Neuron (in vitro differentiated cells): ENCODE results near the gene CD8B2.
"Not testable (repeated sequence)": the region's sequence is repeated elsewhere in the genome, so short reads cannot be mapped to it uniquely, and the experiment has no call there.

Experiments used
- H2AFZ ChIP-seq: one replicate; pipeline ENCODE4 v1.6.1; 2013; ENCODE audit warnings: low read depth, mild to moderate bottlenecking, inconsistent platforms, low read length, moderate library complexity
- H3K27me3 ChIP-seq: one replicate; pipeline ENCODE4 v1.6.1; 2013; ENCODE audit warnings: low read length; ENCODE audit not compliant: insufficient read depth
- H3K36me3 ChIP-seq: one replicate; pipeline ENCODE4 v1.6.1; 2013; ENCODE audit warnings: low read length; ENCODE audit not compliant: insufficient read depth
- H3K4me1 ChIP-seq: one replicate; pipeline ENCODE4 v1.6.1; 2013; ENCODE audit warnings: low read length; ENCODE audit not compliant: insufficient read depth
- H3K4me3 ChIP-seq: 2 replicates; pipeline ENCODE4 v1.5.1; 2013; ENCODE audit warnings: mild to moderate bottlenecking, low read length, moderate library complexity
- H3K9me3 ChIP-seq: one replicate; pipeline ENCODE4 v1.6.1; 2013; ENCODE audit warnings: low read length

Gene CD8B2

DNA sequence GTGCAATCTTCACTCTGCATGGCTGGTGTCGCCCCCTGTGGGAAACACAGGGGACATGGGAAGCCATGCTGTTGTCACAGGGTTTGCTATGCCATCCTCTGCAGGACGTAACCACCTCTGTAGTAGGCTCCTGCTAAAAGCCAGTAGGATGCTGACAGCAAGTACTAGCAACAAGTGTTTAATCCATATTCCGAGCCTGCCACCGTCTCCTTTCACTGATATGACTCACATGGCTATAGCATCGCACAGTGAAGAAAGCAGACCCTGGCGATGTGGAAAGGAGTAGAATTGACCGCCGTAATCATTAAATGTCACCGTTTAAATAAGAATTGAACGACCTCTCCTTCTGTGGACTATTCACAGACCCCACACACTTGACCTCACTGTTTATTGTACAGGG is 57.8 kb downstream of the CD8B2 start:
- Histone ChIP-seq H3K4me1 (no peaks in the 10 kb centered on the region), H3K4me3 (no peak overlapping the region), H3K27me3 (peaks cover 9% of the 10 kb centered on the region), H3K36me3 (no peaks in the 10 kb centered on the region), H3K9me3 (no peaks in the 10 kb centered on the region), H2AFZ (no peak overlapping the region)

DNA sequence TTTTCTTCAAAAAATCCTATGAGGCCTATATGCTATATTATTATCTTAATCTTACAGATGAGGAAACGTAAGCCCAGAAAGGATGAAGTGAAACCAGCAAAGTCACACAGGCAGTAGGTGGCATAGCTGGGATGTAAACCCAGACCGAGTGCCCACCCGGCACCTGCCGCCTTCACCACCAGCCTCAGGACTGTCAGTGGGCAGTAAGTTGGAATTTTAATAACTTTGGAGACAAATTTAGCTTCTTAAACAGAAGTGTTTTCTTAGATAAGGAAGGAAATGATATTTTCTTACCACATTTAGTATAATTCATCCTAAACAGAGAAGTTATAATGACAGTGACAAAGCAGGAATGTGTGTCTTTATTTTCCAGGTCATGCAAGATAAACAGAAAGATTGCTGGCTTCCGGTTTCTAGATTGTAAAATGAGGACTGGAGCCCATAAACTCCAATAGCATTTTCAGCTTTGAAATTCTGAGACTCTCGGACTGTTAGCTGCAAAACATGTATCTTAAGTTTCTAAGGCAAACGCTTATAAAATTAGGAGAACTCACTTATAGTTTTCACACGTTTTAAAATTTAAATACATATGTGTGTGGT is 59.3 kb downstream of the CD8B2 start:
- H3K4me1 ChIP-seq, result no peaks in the 10 kb centered on the region
- H3K9me3 ChIP-seq, result no peaks in the 10 kb centered on the region
- peaks cover 9% of the 10 kb centered on the region for H3K27me3 ChIP-seq
- H3K36me3 ChIP-seq, result no peaks in the 10 kb centered on the region
- no peak overlapping the region for H2AFZ ChIP-seq
- no peak overlapping the region for H3K4me3 ChIP-seq

DNA sequence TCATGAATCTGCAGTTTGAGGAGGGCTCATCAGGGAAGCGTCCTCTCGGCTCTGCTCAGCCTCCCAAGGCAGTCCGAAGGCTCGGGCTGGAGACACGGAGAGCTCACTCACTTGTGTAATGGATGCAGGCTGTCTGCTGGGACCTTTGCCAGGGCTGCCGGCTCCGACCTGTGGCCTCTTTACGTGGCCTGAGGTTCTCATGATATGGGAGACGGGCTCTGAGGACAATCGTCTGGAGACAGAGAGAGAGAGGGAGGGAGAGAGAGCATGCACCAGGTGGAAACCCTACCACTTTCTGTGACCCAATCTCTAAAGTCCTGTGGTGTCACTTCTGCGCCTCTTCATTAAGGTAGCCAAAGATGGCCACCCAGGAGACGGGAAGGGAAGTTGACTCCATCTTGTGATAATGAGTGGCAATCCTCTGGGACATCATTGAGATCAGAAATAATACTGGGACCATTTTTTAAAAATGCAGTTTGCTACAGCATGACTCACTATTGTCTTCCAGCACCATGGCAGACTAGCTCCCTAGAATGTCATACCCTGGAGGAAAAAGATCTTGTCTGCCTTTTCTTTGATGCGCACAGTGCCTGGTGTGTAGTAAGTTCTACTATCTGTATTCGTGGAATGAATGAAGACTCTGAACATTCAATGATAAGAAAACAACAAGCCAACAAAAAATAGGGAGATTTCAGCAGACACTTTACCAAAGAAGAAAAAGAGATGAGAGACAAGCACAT is 60.2 kb downstream of the CD8B2 start:
- H3K4me1 ChIP-seq, result no peaks in the 10 kb centered on the region
- H3K9me3 ChIP-seq, result no peaks in the 10 kb centered on the region
- H3K27me3 ChIP-seq, result peaks cover 9% of the 10 kb centered on the region
- H3K36me3 ChIP-seq, result no peaks in the 10 kb centered on the region
- H2AFZ ChIP-seq, result no peak overlapping the region
- H3K4me3 ChIP-seq, result no peak overlapping the region

DNA sequence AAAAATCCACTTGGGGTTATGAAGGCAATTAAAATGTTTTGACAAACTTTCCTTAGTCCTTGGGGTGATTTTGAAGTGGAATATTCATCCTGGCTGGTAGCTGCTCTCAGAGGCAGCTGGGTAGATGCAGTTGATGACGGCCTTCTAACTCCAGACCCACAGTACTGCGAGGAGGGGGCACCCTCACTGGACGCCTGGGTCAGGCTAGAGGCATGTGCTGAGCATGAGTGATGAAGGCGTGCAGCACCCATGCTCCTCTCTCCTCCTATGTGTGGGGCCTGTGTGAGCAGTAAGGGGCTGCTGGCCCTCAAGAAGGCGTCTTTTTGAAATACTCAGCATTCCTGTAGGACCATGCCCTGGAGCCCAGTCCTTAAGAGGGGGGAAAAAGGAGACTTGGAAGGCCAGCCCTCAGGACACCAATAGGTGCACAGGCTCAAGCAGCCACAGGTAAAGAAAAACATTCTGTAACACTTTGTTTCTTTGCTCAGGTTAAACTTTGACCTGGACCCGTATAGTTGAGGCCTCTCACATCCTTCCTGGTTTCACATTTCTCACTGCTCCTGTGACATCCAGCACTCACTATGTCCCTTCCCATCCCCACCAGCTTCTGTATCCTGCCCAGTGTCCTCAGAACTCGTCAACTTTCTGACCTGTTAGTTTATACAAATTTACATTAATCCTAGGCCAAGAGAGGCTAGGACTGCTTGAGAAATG is 64.4 kb downstream of the CD8B2 start:
- H3K9me3 ChIP-seq, result no peaks in the 10 kb centered on the region
- H3K36me3 ChIP-seq, result no peaks in the 10 kb centered on the region
- H3K4me1 ChIP-seq, result no peaks in the 10 kb centered on the region
- H3K27me3 ChIP-seq, result no peaks in the 10 kb centered on the region
- no peak overlapping the region for H3K4me3 ChIP-seq
- H2AFZ ChIP-seq, result no peak overlapping the region

DNA sequence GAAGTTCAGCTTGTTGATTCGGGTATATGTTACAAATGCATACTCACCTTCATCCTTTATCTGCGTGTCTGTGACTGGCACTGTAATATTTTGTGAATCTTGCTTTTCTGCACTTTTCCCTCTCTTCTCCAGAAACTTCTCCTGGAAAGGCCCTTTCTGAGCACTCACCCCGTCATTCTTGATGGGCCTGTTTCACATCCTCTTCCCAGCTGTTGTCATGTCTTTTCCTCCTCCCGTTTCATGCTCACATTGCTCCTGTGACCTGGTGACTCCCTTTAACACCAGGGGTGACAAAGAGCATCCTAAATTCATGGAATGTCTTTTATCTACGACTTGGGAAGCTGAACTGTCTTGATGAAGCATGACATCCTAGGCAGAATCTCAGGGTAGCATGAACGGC is 65.8 kb downstream of the CD8B2 start:
- H3K9me3 ChIP-seq, result no peaks in the 10 kb centered on the region
- H2AFZ ChIP-seq, result no peak overlapping the region
- H3K4me1 ChIP-seq, result no peaks in the 10 kb centered on the region
- H3K36me3 ChIP-seq, result no peaks in the 10 kb centered on the region
- no peaks in the 10 kb centered on the region for H3K27me3 ChIP-seq
- H3K4me3 ChIP-seq, result no peak overlapping the region

DNA sequence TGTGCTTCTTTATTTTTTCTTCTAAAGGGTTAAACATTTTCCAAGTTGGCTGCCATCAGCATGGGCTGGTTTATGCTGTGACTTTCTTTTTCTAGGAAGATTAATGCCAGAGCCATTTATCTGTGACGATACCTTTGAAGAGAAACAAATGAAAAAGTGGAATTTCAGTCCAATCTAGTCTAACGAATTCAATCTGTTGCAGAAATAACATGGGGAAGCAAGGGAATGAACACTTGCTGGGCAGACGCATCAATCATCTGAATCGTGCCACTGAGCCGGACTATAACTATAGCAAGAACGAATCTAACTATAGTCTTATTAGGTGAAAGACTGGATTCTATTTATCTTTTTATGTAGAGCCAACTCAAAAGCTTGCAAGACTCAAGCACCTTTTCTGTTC is 66.2 kb downstream of the CD8B2 start:
- H2AFZ ChIP-seq, result no peak overlapping the region
- H3K27me3 ChIP-seq, result no peaks in the 10 kb centered on the region
- H3K9me3 ChIP-seq, result no peaks in the 10 kb centered on the region
- no peak overlapping the region for H3K4me3 ChIP-seq
- H3K4me1 ChIP-seq, result no peaks in the 10 kb centered on the region
- no peaks in the 10 kb centered on the region for H3K36me3 ChIP-seq

DNA sequence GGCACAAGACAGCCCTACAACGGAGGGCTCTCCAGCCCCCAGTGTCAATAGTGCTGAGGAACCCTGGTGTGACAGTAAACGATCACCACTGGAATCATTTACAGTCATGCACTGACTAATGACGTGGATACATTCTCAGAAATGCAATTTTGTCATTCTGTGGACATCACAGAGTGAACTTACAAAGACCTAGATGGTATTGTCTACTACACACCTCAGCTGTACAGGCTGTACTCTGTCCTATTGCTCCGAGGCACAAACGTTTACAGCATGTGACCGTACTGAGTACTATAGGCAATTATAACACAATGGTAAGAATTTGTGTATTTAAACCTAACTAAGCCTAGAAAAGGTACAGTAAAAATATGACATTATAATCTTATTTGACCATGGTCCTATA is 67.2 kb downstream of the CD8B2 start:
- Histone ChIP-seq H3K9me3 (no peaks in the 10 kb centered on the region), H2AFZ (no peak overlapping the region), H3K27me3 (no peaks in the 10 kb centered on the region), H3K4me3 (no peak overlapping the region), H3K4me1 (no peaks in the 10 kb centered on the region), H3K36me3 (no peaks in the 10 kb centered on the region)

DNA sequence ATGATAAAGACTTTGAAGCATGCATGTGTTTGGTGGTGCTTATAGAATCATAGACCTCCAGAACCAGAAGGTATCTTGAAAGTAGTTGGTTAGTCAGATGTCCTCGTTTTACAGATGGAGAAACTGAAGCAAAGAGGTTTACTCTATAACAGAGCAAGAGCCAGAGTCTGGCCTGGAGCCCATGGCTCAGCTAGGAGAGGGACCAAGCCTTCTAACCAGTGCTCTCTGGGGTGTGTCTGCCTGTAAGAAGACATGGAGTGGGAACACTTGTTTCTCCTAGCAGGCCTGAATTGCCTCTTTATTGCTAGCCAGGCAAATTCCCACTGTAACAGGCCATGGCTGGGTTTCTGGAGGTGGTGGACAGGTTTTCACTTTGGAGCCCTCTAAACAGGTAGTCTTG is 67.9 kb downstream of the CD8B2 start:
- no peaks in the 10 kb centered on the region for H3K4me1 ChIP-seq
- no peak overlapping the region for H3K4me3 ChIP-seq
- H3K9me3 ChIP-seq, result no peaks in the 10 kb centered on the region
- H2AFZ ChIP-seq, result no peak overlapping the region
- H3K36me3 ChIP-seq, result no peaks in the 10 kb centered on the region
- no peaks in the 10 kb centered on the region for H3K27me3 ChIP-seq

DNA sequence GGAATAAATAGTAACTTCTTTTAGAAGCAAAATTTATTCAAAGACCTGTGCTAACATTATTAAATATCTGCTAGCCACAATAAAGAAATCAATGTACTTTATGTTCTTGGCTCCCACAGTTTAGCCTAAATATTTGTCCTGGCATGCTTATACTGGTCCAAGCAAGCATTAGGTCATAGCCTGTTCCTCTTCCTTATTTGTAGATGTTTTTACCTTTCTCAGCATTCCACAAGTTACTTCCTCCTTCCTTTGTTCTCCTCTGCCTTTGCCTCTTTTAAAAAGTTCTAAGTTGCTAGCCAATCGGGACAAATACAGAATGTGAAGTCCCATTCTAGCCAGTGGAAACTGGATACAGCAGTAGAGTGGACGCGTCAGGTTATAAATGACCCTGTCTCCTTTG is 72.6 kb downstream of the CD8B2 start:
- H3K9me3 ChIP-seq, H3K27me3 ChIP-seq, H3K36me3 ChIP-seq, H3K4me3 ChIP-seq, H3K4me1 ChIP-seq, H2AFZ ChIP-seq: not testable (repeated sequence)

DNA sequence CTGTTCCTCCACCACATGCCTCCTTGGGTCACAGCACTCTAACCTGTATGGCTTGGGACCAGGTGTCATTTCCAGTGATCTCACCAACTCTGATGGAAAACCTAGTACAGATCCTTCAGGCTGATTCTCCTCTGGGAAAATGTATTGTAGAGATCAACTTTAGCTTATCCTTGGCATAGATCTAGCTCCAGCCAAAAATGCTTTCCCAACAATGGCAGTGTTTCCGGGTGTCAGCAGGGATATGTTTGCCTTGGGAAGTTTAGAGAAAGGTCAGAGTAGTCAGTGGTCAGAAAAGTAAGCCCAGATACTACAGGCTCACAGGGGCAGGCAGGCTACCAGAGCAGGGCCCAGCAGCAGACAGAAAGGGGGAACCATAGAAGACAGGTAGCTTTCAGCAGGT is 73.6 kb downstream of the CD8B2 start:
- Histone ChIP-seq H3K27me3 (no peaks in the 10 kb centered on the region), H3K9me3 (no peaks in the 10 kb centered on the region), H2AFZ (no peak overlapping the region), H3K36me3 (no peaks in the 10 kb centered on the region), H3K4me1 (no peaks in the 10 kb centered on the region), H3K4me3 (no peak overlapping the region)

DNA sequence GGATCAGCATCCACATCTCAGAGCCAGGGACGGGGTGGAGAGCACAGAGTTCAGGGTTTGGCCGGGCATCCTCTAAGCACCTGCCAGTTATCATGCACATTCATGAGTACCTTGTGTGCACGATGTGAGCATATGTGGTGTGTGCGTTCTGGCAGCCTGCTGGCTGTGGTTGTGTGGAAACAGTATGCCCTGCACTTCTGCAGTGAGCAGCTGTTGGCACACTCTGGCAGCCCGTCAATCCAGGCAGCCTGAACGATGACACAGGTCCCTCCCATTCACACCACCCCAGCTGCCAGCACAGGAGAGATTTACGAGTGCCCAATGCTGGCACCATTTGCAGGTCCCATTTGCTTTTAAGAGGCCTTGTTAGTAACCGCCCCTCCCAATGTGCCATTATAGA is 74.2 kb downstream of the CD8B2 start:
- Histone ChIP-seq H2AFZ (no peak overlapping the region), H3K4me3 (no peak overlapping the region), H3K36me3 (no peaks in the 10 kb centered on the region), H3K27me3 (no peaks in the 10 kb centered on the region), H3K4me1 (peaks cover 5% of the 10 kb centered on the region), H3K9me3 (no peaks in the 10 kb centered on the region)

DNA sequence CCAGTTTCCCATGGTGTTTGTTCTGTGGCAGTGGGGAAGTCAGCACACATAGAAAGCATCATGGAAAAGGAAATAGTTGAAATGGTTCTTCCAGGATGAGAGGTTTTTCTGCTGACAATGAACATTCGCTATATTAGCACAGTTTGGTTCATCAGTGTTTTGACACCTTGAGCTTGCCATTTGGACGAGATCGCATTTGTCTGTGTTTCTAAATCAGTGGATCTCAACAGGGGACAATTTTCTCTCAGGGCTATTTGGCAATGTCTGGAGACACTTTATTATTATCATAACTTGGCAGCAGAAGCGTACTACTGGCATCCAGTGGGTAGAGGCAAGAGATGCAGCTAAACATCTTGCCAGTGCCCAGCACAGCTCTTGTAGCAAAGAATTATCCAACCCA is 74.6 kb downstream of the CD8B2 start:
- no peaks in the 10 kb centered on the region for H3K9me3 ChIP-seq
- no peaks in the 10 kb centered on the region for H3K36me3 ChIP-seq
- no peaks in the 10 kb centered on the region for H3K27me3 ChIP-seq
- H2AFZ ChIP-seq, result no peak overlapping the region
- no peak overlapping the region for H3K4me3 ChIP-seq
- peaks cover 9% of the 10 kb centered on the region for H3K4me1 ChIP-seq

DNA sequence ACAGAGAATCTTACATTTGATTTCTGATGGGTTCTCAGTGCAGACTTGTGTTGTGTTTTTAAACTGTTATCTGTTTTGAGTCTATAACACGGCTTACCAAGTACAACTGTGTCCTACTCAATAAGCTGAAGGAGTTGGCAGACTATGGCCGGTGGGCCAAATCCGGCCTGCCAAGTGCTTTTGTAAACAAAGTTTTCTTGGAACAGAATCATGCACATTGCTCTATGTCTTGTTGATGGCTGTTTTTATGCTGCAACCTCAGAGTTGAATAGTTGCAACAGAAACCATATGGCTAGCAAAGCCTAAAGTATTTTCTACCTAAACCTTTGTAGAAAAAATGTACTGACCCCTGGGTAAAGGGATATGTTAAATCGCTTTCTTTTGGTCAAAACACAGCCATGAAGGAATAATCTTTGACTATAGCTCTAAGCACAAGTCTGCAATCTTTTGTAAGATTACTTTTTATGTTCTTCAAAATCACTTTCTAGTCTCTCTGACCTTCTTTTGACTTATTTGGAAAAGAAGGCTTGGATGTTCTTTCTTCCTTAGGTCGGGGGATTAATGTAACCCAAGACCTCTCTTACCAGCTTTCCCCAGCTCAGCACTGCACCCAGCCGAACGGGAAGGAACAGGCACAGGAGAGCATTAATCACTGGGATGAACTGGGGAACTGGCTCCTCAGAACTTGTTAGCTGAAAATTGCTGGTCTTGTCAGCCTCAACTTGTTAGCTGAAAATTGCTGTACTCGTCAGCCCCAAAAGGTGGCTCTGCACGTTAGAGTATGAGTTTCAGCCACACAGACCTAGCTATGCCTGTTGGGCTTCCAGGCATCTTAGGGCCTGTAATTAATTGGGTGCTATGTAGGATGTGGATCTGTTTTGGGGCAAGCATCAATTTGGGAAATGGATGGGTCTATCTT is 75.4 kb downstream of the CD8B2 start:
- no peaks in the 10 kb centered on the region for H3K9me3 ChIP-seq
- no peak overlapping the region for H2AFZ ChIP-seq
- H3K4me1 ChIP-seq, result peaks cover 9% of the 10 kb centered on the region
- no peak overlapping the region for H3K4me3 ChIP-seq
- H3K36me3 ChIP-seq, result no peaks in the 10 kb centered on the region
- no peaks in the 10 kb centered on the region for H3K27me3 ChIP-seq
